HG02885 (cell line): ENCODE data around the gene SERPINA4.

Experiments
- ATAC-seq: cut with Tn5 transposase; IDR thresholded peaks from one replicate; pipeline ENCODE4 v1.9.1; 2021; ENCODE audit warnings: mild to moderate bottlenecking; ENCODE audit not compliant: unreplicated experiment, poor library complexity

SERPINA4 gene

DNA sequence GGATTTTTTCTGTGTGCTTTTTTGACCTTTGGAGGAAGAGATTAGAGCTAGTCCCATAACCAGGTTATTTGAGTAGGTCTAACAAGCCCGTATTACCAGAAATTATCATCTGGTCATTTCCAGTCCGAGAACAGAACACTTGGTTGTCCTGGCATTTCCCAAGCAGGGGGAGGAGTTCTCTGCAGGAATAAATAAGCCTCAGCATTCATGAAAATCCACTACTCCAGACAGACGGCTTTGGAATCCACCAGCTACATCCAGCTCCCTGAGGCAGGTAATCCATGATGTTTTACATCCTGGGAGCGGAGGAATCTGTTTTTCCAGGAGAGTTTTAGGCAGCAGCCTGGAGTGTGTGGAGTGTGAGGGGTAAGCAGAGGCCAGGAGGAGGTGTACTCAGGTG, 50.9 kb downstream of the SERPINA4 start, which contains the start of gene SERPINA3:
TSS of gene SERPINA3 (plus strand) at position 218 of the 400 bp plus-strand sequence. CDS start 2,051 bp downstream, outside the sequence.
- no peak for ATAC-seq

DNA sequence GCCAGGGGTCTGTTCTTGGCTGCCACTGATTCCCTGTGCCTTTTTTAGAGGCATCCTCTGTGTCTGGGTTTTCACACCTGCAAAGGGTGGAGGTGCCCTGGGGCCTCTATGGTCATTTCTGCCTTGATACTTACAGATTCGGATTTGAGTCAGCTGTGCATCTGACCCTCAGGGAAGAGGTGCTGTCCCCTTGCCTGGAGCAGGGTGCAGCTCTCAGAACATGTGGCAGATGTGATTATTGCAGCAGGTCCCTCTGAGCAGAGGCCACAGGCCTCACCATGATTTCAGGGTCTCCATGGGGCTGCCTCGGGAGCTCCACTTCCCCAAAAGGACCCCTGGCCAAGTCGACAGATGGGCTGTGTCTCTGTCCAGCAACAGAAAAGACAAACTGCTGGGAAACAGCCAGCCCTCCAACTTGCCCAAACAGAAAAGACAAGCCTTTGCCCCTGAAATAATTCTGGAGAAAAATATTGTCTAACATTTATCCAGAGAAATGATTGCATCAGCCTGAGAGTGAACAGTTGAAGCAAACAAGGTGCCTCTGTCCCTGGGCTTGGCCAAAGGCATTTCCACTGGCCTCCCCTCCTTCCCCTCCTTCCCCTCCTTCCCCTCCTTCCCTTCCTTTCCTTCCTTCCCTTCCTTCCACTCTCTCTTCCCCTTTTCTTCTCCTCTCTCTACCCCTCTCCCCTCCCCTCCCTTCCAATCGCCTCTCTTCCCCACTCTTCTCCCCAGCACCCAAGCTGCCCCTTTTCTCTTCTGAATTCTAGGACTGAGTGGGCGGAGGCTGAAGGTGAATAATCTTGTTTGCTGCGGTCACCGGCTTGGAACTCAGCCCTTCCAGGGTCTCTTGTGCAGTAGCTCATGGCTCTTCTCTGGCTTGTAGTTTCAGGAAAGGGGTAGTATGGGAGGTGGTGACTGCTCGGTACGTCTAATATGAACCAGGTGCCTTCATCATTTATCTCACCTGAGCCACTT, 51.6 kb downstream of the SERPINA4 start:
- no peak for ATAC-seq

DNA sequence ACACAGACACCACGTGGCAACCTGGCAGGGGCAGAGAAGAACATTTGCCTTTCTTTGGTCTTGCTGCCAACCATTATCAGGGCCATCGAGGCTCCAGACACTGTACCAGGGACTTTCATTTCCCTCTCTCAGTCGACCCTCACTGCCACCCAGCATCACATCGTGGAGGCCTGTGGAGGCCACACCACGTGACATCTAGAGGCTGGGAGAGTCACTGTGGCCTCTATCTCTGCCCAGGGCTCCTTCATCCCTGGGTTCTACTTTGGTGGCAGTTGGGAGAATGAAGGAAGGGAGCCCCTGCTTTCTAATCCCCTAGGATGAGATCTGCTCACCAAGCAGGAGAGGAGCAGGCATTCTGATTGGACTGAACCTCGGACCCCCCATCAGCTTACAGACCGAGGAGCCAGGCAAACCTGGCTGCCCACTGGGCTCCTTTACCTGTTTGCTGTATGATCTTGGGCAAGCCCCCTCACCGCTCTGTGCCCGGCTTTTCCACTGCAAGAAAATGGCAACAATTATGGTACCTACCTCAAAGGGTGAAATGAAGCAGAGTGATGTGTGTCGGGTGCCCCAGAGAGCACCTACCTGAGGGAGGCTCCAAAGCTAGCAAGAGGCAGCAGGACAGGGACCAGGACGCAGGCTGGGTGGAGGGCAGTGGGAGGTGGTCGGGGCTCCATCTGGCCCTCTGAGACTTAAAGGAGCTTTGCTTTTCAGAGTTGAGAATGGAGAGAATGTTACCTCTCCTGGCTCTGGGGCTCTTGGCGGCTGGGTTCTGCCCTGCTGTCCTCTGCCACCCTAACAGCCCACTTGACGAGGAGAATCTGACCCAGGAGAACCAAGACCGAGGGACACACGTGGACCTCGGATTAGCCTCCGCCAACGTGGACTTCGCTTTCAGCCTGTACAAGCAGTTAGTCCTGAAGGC, 52.7 kb downstream of the SERPINA4 start:
- ATAC-seq: no peak

DNA sequence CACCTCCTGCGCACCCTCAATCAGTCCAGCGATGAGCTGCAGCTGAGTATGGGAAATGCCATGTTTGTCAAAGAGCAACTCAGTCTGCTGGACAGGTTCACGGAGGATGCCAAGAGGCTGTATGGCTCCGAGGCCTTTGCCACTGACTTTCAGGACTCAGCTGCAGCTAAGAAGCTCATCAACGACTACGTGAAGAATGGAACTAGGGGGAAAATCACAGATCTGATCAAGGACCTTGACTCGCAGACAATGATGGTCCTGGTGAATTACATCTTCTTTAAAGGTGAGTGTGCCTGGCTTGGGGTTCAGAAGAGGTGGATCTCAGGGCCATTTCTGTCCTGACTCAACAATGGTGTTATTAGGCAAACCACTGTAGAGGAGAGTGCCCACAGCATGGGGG, 53.6 kb downstream of the SERPINA4 start:
- no peak for ATAC-seq

DNA sequence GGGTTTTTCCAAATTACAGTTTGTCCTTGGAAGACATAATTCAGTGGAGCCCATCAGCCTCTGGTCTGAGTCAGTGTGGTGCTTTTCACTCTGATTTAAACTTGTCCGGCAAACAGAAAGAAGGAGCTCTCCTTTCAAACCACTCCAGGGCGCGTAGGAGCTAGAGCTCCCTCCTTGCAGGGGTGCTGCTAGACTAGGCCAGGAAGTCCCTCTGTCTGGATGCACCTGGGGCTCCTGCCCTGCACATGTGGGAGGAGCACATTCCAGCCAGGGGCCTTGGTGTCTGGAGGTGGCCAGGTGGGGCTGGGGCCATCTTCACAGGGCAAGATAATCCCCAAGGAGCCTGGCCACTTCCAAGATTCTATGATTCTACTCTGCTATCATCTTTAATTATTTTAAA, 54.0 kb downstream of the SERPINA4 start:
- ATAC-seq: no peak

DNA sequence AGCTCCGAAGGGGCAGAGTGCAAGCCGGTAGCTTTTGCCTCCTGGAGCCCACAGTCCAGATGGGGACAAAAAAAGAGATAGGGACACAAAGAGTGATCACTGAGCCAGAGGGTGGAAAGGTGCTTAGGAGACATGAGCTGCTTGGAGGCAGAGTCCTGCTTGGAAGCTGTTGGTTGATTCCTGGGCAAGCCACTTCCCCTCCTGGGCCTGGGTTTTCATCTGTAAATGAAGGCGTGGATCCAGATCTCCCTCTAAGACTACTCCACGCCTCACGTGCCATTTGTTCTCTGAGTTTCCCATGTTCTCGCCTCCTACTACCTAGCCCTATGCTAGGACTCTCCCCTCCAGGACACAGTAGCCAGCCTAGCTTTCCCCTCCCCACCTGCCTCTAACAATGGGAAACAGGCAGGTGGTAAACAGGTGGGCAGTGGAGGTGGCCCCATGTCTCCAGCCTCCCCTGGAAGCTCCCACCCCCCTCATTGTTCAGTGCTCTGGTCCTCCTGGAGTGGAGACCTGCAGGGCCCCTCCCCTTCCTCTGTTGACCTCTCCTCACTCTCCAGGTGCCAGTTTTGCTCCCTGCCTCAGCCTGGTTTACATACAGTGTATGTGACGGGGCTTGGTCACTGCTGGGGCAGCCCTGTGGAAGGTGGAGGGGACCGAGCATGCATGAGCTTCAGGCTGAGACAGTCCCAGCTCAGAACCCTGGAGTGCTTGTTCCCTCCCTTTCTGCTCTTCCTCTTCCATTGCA, 54.8 kb downstream of the SERPINA4 start:
- ATAC-seq: no peak

DNA sequence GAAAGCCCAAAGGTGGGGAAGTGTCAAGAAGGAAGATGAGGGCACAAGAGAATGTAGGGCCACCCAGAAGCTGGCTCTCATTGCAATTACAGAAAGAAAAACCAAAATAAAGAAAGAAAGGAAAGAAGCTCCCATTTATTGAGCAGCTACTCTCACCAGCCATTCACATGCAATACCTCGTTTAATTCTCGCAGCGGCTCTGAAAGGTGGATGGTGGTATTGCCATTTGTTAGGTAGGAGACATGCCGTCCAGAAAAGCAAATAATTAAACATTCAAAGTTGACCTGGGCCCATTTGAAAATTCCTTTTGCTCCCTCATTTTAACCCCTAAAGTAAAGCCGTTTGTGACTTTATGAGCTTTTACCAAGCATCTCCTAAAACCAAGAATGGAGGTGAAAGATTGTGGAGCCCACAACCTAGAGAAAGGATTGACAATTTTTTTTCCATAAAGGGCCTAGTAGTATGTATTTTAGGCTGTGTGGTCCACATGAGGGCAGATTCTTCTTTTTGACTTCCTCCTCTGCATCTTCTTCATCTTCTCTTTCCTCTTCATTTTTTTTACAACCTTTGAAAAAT, 56.2 kb downstream of the SERPINA4 start:
- no peak for ATAC-seq

DNA sequence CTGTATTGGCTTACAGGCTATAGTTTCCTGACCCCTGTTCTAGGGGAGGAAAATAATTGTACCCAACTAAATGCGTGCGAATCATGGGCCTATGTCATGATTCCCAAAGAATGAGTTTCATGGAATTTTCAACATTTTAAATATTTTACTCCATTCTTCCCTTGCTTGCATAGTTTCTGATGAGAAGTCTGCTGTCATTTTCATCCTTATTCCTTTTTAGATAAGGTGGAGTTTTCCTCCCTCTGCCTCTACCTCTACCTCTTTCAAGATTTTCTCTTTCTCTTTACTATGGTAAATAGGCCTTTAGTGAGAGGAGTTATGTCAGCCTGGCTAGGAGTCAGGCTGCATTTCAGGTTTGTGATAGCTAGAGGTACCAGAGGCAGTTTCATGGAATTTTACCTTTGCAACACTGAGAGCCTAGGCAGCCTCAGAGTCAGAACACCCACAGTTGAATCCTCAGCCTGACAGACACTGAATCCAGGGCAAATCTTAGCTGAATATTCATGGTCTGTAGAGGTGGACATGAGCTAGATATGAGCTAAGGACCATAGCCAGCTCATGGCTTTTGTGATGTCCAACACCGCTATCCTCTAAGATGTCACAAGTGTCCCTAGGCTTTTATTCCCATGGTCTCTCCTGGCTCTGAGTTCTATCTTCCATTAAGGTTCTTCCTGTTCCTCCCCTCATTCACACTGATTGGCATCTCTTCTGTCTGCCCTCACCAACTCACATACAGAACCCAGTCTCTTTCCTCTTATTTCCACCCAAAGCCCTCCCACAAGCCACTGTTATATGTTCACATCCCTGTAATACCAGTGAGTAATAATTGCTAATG, 57.0 kb downstream of the SERPINA4 start:
- ATAC-seq: no peak

DNA sequence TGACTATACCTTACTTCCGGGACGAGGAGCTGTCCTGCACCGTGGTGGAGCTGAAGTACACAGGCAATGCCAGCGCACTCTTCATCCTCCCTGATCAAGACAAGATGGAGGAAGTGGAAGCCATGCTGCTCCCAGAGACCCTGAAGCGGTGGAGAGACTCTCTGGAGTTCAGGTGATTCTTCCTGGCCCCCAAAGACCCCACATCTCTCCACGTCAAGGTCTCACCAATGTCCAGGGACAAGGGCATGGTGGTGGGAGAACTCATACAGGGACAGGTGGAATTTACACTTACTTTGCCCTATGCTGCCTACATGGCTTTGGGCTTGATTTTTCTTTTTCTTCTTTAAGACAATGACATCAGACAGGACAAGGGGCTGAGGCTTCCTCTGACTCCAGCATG, 58.1 kb downstream of the SERPINA4 start:
- no peak for ATAC-seq
